CD14-positive monocyte (primary cell): Measurements from ENCODE around the gene CDK17. TPM values are rescaled to one million over a fixed set of nuclear protein-coding genes. Genes with fewer than 3 reads are reported as not detected.
A peak's percentile ranks its signal among the peaks of the same experiment; 100 is the strongest.

Source experiments
- DNase-seq, 3 donors: peaks; one replicate each; pipeline ENCODE4 v3.0.0-alpha.2; 2011 to 2022
- H2AFZ ChIP-seq: 2 replicates; pipeline ENCODE4 v1.6.0; 2012; ENCODE audit warnings: mild to moderate bottlenecking, low read depth, low read length, inconsistent platforms; ENCODE audit not compliant: insufficient read depth, poor library complexity, severe bottlenecking
- H3K27ac ChIP-seq, 2 donors: 1 replicate in 1 of 2; 2 replicates in 1 of 2; pipeline ENCODE4 v1.5.1; 2012 to 2013; ENCODE audit warnings: low read length in 2 of 2, control low read depth in 1 of 2, inconsistent platforms in 1 of 2, low read depth in 1 of 2, mild to moderate bottlenecking in 1 of 2
- H3K27me3 ChIP-seq, 2 donors: one replicate each; pipeline versions ENCODE4 v1.6.0 to v1.6.1; 2011 to 2013; ENCODE audit warnings: low read length in 2 of 2; ENCODE audit not compliant: control insufficient read depth in 2 of 2, insufficient read depth in 2 of 2
- H3K36me3 ChIP-seq, 2 donors: replicated peaks in 1 of 2; 1 replicate in 1 of 2; 2 replicates in 1 of 2; pipeline versions ENCODE4 v1.5.1 to v1.6.1; 2012 to 2013; ENCODE audit warnings: low read length in 2 of 2, control low read depth in 1 of 2, inconsistent platforms in 1 of 2, mild to moderate bottlenecking in 1 of 2; ENCODE audit not compliant: insufficient read depth in 2 of 2, control insufficient read depth in 1 of 2
- H3K4me1 ChIP-seq, 2 donors: 1 replicate in 1 of 2; 2 replicates in 1 of 2; pipeline versions ENCODE4 v1.5.1 to v1.6.1; 2012 to 2013; ENCODE audit warnings: low read length in 2 of 2, control low read depth in 1 of 2, inconsistent platforms in 1 of 2, mild to moderate bottlenecking in 1 of 2, moderate library complexity in 1 of 2; ENCODE audit not compliant: insufficient read depth in 2 of 2, control insufficient read depth in 1 of 2
- H3K4me2 ChIP-seq: replicated peaks from 2 replicates; pipeline ENCODE3; 2012; ENCODE audit warnings: low read length, moderate library complexity, mild to moderate bottlenecking; ENCODE audit not compliant: poor library complexity, severe bottlenecking; ENCODE audit errors: extremely low read depth
- H3K4me3 ChIP-seq, 3 experiments: fragments of 200-600 bp in 1 of 3; sonication (generic) in 1 of 3; replicated peaks in 1 of 3; 1 replicate in 2 of 3; 2 replicates in 1 of 3; pipeline ENCODE4 v1.5.1; 2011 to 2013; ENCODE audit warnings: low read length in 3 of 3, mild to moderate bottlenecking in 3 of 3, control low read depth in 2 of 3, low read depth in 2 of 3, inconsistent platforms in 1 of 3, moderate library complexity in 1 of 3
- H3K79me2 ChIP-seq: 2 replicates; pipeline ENCODE4 v1.6.0; 2012; ENCODE audit warnings: mild to moderate bottlenecking, control low read depth, inconsistent platforms, low read length, moderate library complexity; ENCODE audit not compliant: insufficient read depth
- H3K9ac ChIP-seq: 2 replicates; pipeline ENCODE4 v1.6.0; 2017; ENCODE audit warnings: low read length, mild to moderate bottlenecking; ENCODE audit not compliant: insufficient read depth, poor library complexity, severe bottlenecking
- H3K9me3 ChIP-seq, 2 donors: replicated peaks in 1 of 2; 1 replicate in 1 of 2; 2 replicates in 1 of 2; pipeline versions ENCODE4 v1.5.1 to v1.6.1; 2012 to 2013; ENCODE audit warnings: low read length in 2 of 2, control low read depth in 1 of 2; ENCODE audit not compliant: control insufficient read depth in 1 of 2, insufficient read depth in 1 of 2
- H4K20me1 ChIP-seq: 2 replicates; pipeline ENCODE4 v1.6.0; 2012; ENCODE audit warnings: mild to moderate bottlenecking, low read length, control low read depth, moderate library complexity; ENCODE audit not compliant: insufficient read depth
- H3K27ac Mint-ChIP-seq, 7 donors: one replicate each; pipeline ENCODE4 v1.8.0; 2020; ENCODE audit warnings: mild to moderate bottlenecking in 7 of 7, mixed read lengths in 7 of 7, moderate library complexity in 6 of 7, inconsistent platforms in 2 of 7
- H3K27me3 Mint-ChIP-seq, 3 donors: one replicate each; pipeline ENCODE4 v1.8.0; 2021 to 2022; ENCODE audit warnings: low read depth in 3 of 3, mild to moderate bottlenecking in 3 of 3, mixed read lengths in 3 of 3, moderate library complexity in 3 of 3, inconsistent platforms in 1 of 3
- H3K36me3 Mint-ChIP-seq, 2 donors: one replicate each; pipeline ENCODE4 v1.8.0; 2020; ENCODE audit warnings: mixed read lengths in 2 of 2, inconsistent platforms in 1 of 2, mild to moderate bottlenecking in 1 of 2
- H3K4me1 Mint-ChIP-seq: one replicate; pipeline ENCODE4 v1.8.0; 2020; ENCODE audit warnings: mild to moderate bottlenecking, mixed read lengths
- H3K4me3 Mint-ChIP-seq, 2 donors: one replicate each; pipeline ENCODE4 v1.8.0; 2020; ENCODE audit warnings: mild to moderate bottlenecking in 2 of 2, mixed read lengths in 2 of 2, moderate library complexity in 1 of 2
- H3K9me3 Mint-ChIP-seq, 7 donors: one replicate each; pipeline ENCODE4 v1.8.0; 2020 to 2022; ENCODE audit warnings: mixed read lengths in 7 of 7, mild to moderate bottlenecking in 6 of 7, moderate library complexity in 6 of 7, inconsistent platforms in 2 of 7
- CTCF ChIP-seq: fragments of 200-600 bp; IDR thresholded peaks from one replicate; pipeline ENCODE4 v1.8.0; 2022; ENCODE audit warnings: antibody characterized with exemption, mild to moderate bottlenecking
- WGBS: methylation state at CpG from one replicate; pipeline ENCODE4 v1.1.5; 2013; ENCODE audit warnings: missing lambda C conversion rate; ENCODE audit not compliant: insufficient coverage; 5-methylcytosine and 5-hydroxymethylcytosine counted together
- intact Hi-C, 2 donors: fragments of 100-400 bp; cut with micrococcal nuclease; formaldehyde crosslinking; loops; one replicate each; pipeline versions ENCODE4 v1.15.0 to v1.15.1; 2023
- polyA plus RNA-seq, 3 donors: library from polyadenylated mRNA; depleted of rRNA in 1 of 3; unstranded in 2 of 3; stranded (reverse) in 1 of 3; fragments of 300-500 nt in 2 of 3; fragments of >200 nt in 1 of 3; fragmentation: Illumina TruSeq in 2 of 3; gene quantifications; 1 replicate in 2 of 3; 2 replicates in 1 of 3; pipeline ENCODE4 v1.2.3, GENCODE V29; 2012 to 2021

CDK17 gene
- polyA plus RNA-seq, 3 donors = 3.6 to 6.9 (median 6.4) TPM

- H3K4me2 ChIP-seq = no peak overlapping the region
- DNase-seq = no peak
- H3K4me1 ChIP-seq = peaks cover 34 to 40% of the 10 kb centered on the region in 2 donors
- no peak overlapping the region for H3K27ac ChIP-seq
- no peaks in the 10 kb centered on the region for H3K27me3 ChIP-seq
- H3K27me3 Mint-ChIP-seq = peaks cover 0 to 4% (median 2%) of the 10 kb centered on the region in 3 donors
- H3K9me3 Mint-ChIP-seq = no peaks in the 10 kb centered on the region
- H3K4me1 Mint-ChIP-seq = peaks cover 28% of the 10 kb centered on the region
- H4K20me1 ChIP-seq = no peaks in the 10 kb centered on the region
- H3K36me3 ChIP-seq = no peaks in the 10 kb centered on the region
- H3K36me3 Mint-ChIP-seq = peaks cover 0 to 2% of the 10 kb centered on the region in 2 donors
- no peak overlapping the region for H3K27ac Mint-ChIP-seq
- no peak for TF ChIP-seq CTCF
- no peak overlapping the region for H2AFZ ChIP-seq
- H3K4me3 ChIP-seq = no peak overlapping the region
- intact Hi-C loops = no loop called here
- H3K4me3 Mint-ChIP-seq = no peak overlapping the region
- no peak overlapping the region for H3K9ac ChIP-seq
- H3K79me2 ChIP-seq = no peaks in the 10 kb centered on the region
- no peaks in the 10 kb centered on the region for H3K9me3 ChIP-seq
Observed at GRCh38 chr12:96412431-96412830, 12.2 kb upstream of the CDK17 start.

- Histone ChIP-seq H4K20me1 (no peaks in the 10 kb centered on the region), H3K36me3 (no peaks in the 10 kb centered on the region), H3K4me1 (peaks cover 33 to 36% of the 10 kb centered on the region in 2 donors), H3K4me3 (peak overlapping the region in 1 of 3 experiments; percentile 22), H3K27me3 (no peaks in the 10 kb centered on the region), H3K79me2 (no peaks in the 10 kb centered on the region), H2AFZ (no peak overlapping the region), H3K27ac (peak overlapping the region; percentile 62 to 66), H3K9me3 (no peaks in the 10 kb centered on the region), H3K4me2 (peak overlapping the region; percentile 33), H3K9ac (no peak overlapping the region)
- peaks cover 0 to 2% of the 10 kb centered on the region in 2 donors for H3K36me3 Mint-ChIP-seq
- peak; percentile 31 to 74 (median 32) for DNase-seq
- H3K27me3 Mint-ChIP-seq = peaks cover 0 to 4% (median 0%) of the 10 kb centered on the region in 3 donors
- H3K4me3 Mint-ChIP-seq = peak overlapping the region in 1 of 2 donors; percentile 60
- H3K27ac Mint-ChIP-seq = peak overlapping the region; percentile 69 to 94 (median 87)
- H3K9me3 Mint-ChIP-seq = peaks cover 0 to 2% (median 0%) of the 10 kb centered on the region in 7 donors
- no peak for TF ChIP-seq CTCF
- WGBS = no CpG with 5 or more reads among the region's 4 CpGs
- peaks cover 34% of the 10 kb centered on the region for H3K4me1 Mint-ChIP-seq
- intact Hi-C loops = loop anchor here (10.0 kb wide), 2 partner anchors 365 to 375 kb away; partner anchors contain the start of gene LTA4H (in 1 of the 2)
Observed at GRCh38 chr12:96409731-96410130, 9.5 kb upstream of the CDK17 start.
